SK-N-SH (cell line): ENCODE measurements around the gene ZNHIT2. TPM values are rescaled to one million over a fixed set of nuclear protein-coding genes. Genes with fewer than 3 reads are reported as not detected.

Source experiments
- CTCF ChIA-PET: fragments of 300-600, 350-600 bp; formaldehyde crosslinking; extraction: SDS; loops from one replicate; lab custom pipeline; 2021; lab: Yijun Ruan, JAX
- POLR2A ChIA-PET: fragments of 350-600 bp; sonication (Branson Sonifier 250); formaldehyde crosslinking; extraction: SDS; loops from one replicate; lab custom pipeline; 2020; ENCODE audit warnings: antibody characterized with exemption, inconsistent platforms; lab: Yijun Ruan, JAX
- DNase-seq: peaks from one replicate; pipeline ENCODE4 v3.0.0; 2012
- H2AFZ ChIP-seq: fragments of 200-600 bp; sonication (generic); 2 replicates; pipeline ENCODE4 v1.8.1; 2016; ENCODE audit warnings: antibody characterized with exemption, mild to moderate bottlenecking, low read depth
- H3F3A ChIP-seq: fragments of 200-600 bp; sonication (generic); replicated peaks from 2 replicates; pipeline ENCODE3; 2016; ENCODE audit warnings: antibody characterized with exemption, mild to moderate bottlenecking; ENCODE audit not compliant: insufficient read depth
- H3K27ac ChIP-seq, 2 experiments: fragments of 200-500 bp in 1 of 2; fragments of 200-600 bp in 1 of 2; sonication (Bioruptor generic) in 1 of 2; sonication (generic), shearing (Covaris generic) in 1 of 2; 2 replicates each; pipeline versions ENCODE4 v1.5.1 to v1.6.1; 2014 to 2016; ENCODE audit warnings: low read depth in 2 of 2, inconsistent platforms in 1 of 2, low read length in 1 of 2, mild to moderate bottlenecking in 1 of 2, mixed read lengths in 1 of 2
- H3K27me3 ChIP-seq: fragments of 200-600 bp; sonication (generic), shearing (Covaris generic); 2 replicates; pipeline ENCODE4 v1.6.1; 2016; ENCODE audit warnings: mixed run types; ENCODE audit not compliant: insufficient read depth
- H3K36me3 ChIP-seq, 2 experiments: fragments of 200-500 bp in 1 of 2; fragments of 200-600 bp in 1 of 2; sonication (Bioruptor generic) in 1 of 2; sonication (generic) in 1 of 2; replicated peaks in 1 of 2; 2 replicates each; pipeline versions ENCODE3 to v1.5.1; 2014 to 2016; ENCODE audit warnings: low read length in 1 of 2, mild to moderate bottlenecking in 1 of 2; ENCODE audit not compliant: insufficient read depth in 2 of 2, control insufficient read depth in 1 of 2
- H3K4me1 ChIP-seq, 2 experiments: fragments of 200-500 bp in 1 of 2; fragments of 200-600 bp in 1 of 2; sonication (Bioruptor generic) in 1 of 2; sonication (generic), shearing (Covaris generic) in 1 of 2; 2 replicates each; pipeline versions ENCODE4 v1.5.1 to v1.6.1; 2014 to 2016; ENCODE audit warnings: low read depth in 1 of 2, low read length in 1 of 2, mixed run types in 1 of 2; ENCODE audit not compliant: insufficient read depth in 2 of 2, control insufficient read depth in 1 of 2
- H3K4me2 ChIP-seq: fragments of 200-600 bp; sonication (generic), shearing (Covaris generic); 2 replicates; pipeline ENCODE4 v1.6.1; 2017; ENCODE audit warnings: mixed run types
- H3K4me3 ChIP-seq, 2 experiments: fragments of 200-500 bp in 1 of 2; fragments of 200-600 bp in 1 of 2; sonication (Bioruptor generic) in 1 of 2; sonication (generic), shearing (Covaris generic) in 1 of 2; 2 replicates each; pipeline versions ENCODE4 v1.5.1 to v1.8.1; 2014 to 2016; ENCODE audit warnings: low read depth in 2 of 2, inconsistent platforms in 1 of 2, low read length in 1 of 2, mild to moderate bottlenecking in 1 of 2, mixed read lengths in 1 of 2, moderate library complexity in 1 of 2
- H3K79me2 ChIP-seq: fragments of 200-600 bp; sonication (generic); 2 replicates; pipeline ENCODE4 v1.8.1; 2017; ENCODE audit warnings: mild to moderate bottlenecking; ENCODE audit not compliant: insufficient read depth
- H3K9ac ChIP-seq: fragments of 200-600 bp; sonication (generic); 2 replicates; pipeline ENCODE4 v1.6.1; 2017; ENCODE audit warnings: mixed run types
- H3K9me2 ChIP-seq: fragments of 200-600 bp; sonication (generic); 2 replicates; pipeline ENCODE4 v1.6.1; 2017; ENCODE audit warnings: mixed run types
- H3K9me3 ChIP-seq: fragments of 200-600 bp; sonication (generic); 2 replicates; pipeline ENCODE4 v1.6.1; 2017; ENCODE audit warnings: mixed run types, mild to moderate bottlenecking, moderate library complexity
- H4K20me1 ChIP-seq: fragments of 200-600 bp; sonication (generic); 2 replicates; pipeline ENCODE4 v1.6.1; 2017; ENCODE audit warnings: mild to moderate bottlenecking, mixed run types; ENCODE audit not compliant: insufficient read depth
- CHD2 ChIP-seq: fragments of 150-350 bp; IDR thresholded peaks from 2 replicates; pipeline ENCODE4 v1.6.1; 2018; ENCODE audit warnings: low read length; ENCODE audit not compliant: partially characterized antibody
- EP300 ChIP-seq, 2 experiments: IDR thresholded peaks; 2 replicates each; pipeline versions ENCODE4 v1.4.0 to v1.6.1; 2012; ENCODE audit warnings: borderline replicate concordance in 1 of 2, low read depth in 1 of 2, low read length in 1 of 2
- EZH2phosphoT487 ChIP-seq: fragments of 200-600 bp; sonication (generic); IDR thresholded peaks from 2 replicates; pipeline ENCODE4 v1.6.1; 2017; ENCODE audit warnings: low read depth, mixed run types, mild to moderate bottlenecking, antibody characterized with exemption, moderate library complexity, borderline replicate concordance
- FOSL2 ChIP-seq: IDR thresholded peaks from 2 replicates; pipeline ENCODE4 v1.4.0; 2012; ENCODE audit warnings: low read depth, mild to moderate bottlenecking, moderate library complexity, borderline replicate concordance
- FOXM1 ChIP-seq: IDR thresholded peaks from 2 replicates; pipeline ENCODE4 v1.4.0; 2012; ENCODE audit warnings: low read depth, mild to moderate bottlenecking
- GABPA ChIP-seq: IDR thresholded peaks from 2 replicates; pipeline ENCODE4 v1.4.0; 2012; ENCODE audit warnings: low read depth, mild to moderate bottlenecking
- IRF3 ChIP-seq: fragments of 150-350 bp; IDR thresholded peaks from 2 replicates; pipeline ENCODE4 v1.6.1; 2016; ENCODE audit warnings: mild to moderate bottlenecking, low read depth, low read length
- JUND ChIP-seq: IDR thresholded peaks from 2 replicates; pipeline ENCODE4 v1.4.0; 2012
- MAX ChIP-seq: IDR thresholded peaks from 2 replicates; pipeline ENCODE4 v1.4.0; 2012; ENCODE audit warnings: low read depth
- MEF2A ChIP-seq: IDR thresholded peaks from 2 replicates; pipeline ENCODE4 v1.4.0; 2012; ENCODE audit warnings: low read depth, borderline replicate concordance
- NFIC ChIP-seq: IDR thresholded peaks from 2 replicates; pipeline ENCODE4 v1.4.0; 2012; ENCODE audit warnings: borderline replicate concordance
- NRF1 ChIP-seq: IDR thresholded peaks from 2 replicates; pipeline ENCODE4 v1.6.1; 2012; ENCODE audit warnings: low read depth, mild to moderate bottlenecking, low read length
- POLR2AphosphoS5 ChIP-seq: IDR thresholded peaks from 2 replicates; pipeline ENCODE4 v1.6.1; 2012; ENCODE audit warnings: low read depth, low read length
- REST ChIP-seq: IDR thresholded peaks from 2 replicates; pipeline ENCODE4 v1.6.1; 2012; ENCODE audit warnings: mild to moderate bottlenecking, low read depth, low read length, moderate library complexity
- RFX5 ChIP-seq: IDR thresholded peaks from 2 replicates; pipeline ENCODE4 v1.6.1; 2012; ENCODE audit warnings: mild to moderate bottlenecking, improper control_type of control experiment, low read length
- RXRA ChIP-seq: IDR thresholded peaks from 2 replicates; pipeline ENCODE4 v1.4.0; 2012; ENCODE audit warnings: low read depth, mild to moderate bottlenecking, borderline replicate concordance
- SMC3 ChIP-seq: IDR thresholded peaks from 2 replicates; pipeline ENCODE4 v1.6.1; 2012; ENCODE audit warnings: low read depth, low read length, improper control_type of control experiment
- TAF1 ChIP-seq: IDR thresholded peaks from 2 replicates; pipeline ENCODE4 v1.6.1; 2012; ENCODE audit warnings: low read depth, mild to moderate bottlenecking, low read length, moderate library complexity, borderline replicate concordance
- TCF12 ChIP-seq: IDR thresholded peaks from 2 replicates; pipeline ENCODE4 v1.4.0; 2012
- TEAD4 ChIP-seq: IDR thresholded peaks from 2 replicates; pipeline ENCODE4 v1.4.0; 2012; ENCODE audit warnings: mild to moderate bottlenecking, borderline replicate concordance; ENCODE audit not compliant: insufficient read depth
- USF1 ChIP-seq: IDR thresholded peaks from 2 replicates; pipeline ENCODE4 v1.4.0; 2012; ENCODE audit warnings: low read depth, borderline replicate concordance
- USF2 ChIP-seq: fragments of 150-350 bp; IDR thresholded peaks from 2 replicates; pipeline ENCODE4 v1.6.1; 2017; ENCODE audit warnings: antibody characterized with exemption, low read length, low read depth, borderline replicate concordance
- YY1 ChIP-seq: IDR thresholded peaks from 2 replicates; pipeline ENCODE4 v1.4.0; 2012; ENCODE audit warnings: low read depth, mild to moderate bottlenecking
- ZBTB33 ChIP-seq: IDR thresholded peaks from 2 replicates; pipeline ENCODE4 v1.4.0; 2012; ENCODE audit warnings: low read depth, borderline replicate concordance
- WGBS: methylation state at CpG from one replicate; pipeline ENCODE4 v1.1.6; 2017; ENCODE audit warnings: low lambda C conversion rate; 5-methylcytosine and 5-hydroxymethylcytosine counted together
- polyA plus RNA-seq, 3 experiments: library from polyadenylated mRNA; depleted of rRNA; stranded (reverse); fragments of >200 nt; gene quantifications; 2 replicates each; pipeline ENCODE4 v1.2.3, GENCODE V29; 2012

Gene ZNHIT2
- polyA plus RNA-seq, 1 of the 3 experiments (the other 2 are of a cell fraction) = 5.6 TPM

GRCh38 chr11:65134240-65134951, 16.9 kb upstream of the ZNHIT2 start, which contains the start of gene SYVN1:
TSS of gene SYVN1 (minus strand) at chr11:65134519. CDS start at chr11:65133601, 918 bp downstream.
- Histone ChIP-seq H3K4me1 (peaks cover 0 to 28% of the 10 kb centered on the region in 2 experiments; a peak in 2 of 4 replicates), H3K36me3 (peaks cover 16 to 30% of the 10 kb centered on the region in 2 experiments), H3K4me2 (peak within 1 kb of the TSS; percentile 92), H2AFZ (peak within 1 kb of the TSS; percentile 53), H3K27me3 (no peaks in the 10 kb centered on the region), H3K9ac (peak within 1 kb of the TSS; percentile 95), H3K79me2 (peaks cover 28% of the 10 kb centered on the region; the same call in 1 of the 2 replicates), H3F3A (no peaks in the 10 kb centered on the region), H3K9me3 (no peaks in the 10 kb centered on the region), H3K27ac (peak within 1 kb of the TSS; percentile 95 to 99), H3K4me3 (peak within 1 kb of the TSS; percentile 88 to 96), H3K9me2 (no peaks in the 10 kb centered on the region), H4K20me1 (no peaks in the 10 kb centered on the region; the same call in 1 of the 2 replicates)
- WGBS = 1% methylated on average over 18 of the region's 60 CpGs
- peak; percentile 97 for DNase-seq
- ChIA-PET POLR2A (interaction anchor here (0.6 to 2.9 kb wide), 15 partner anchors 8 to 607 kb away, joined by 3 to 25 read pairs (median 4); partner anchors contain the start of genes CAPN1, FAU, MALAT1 and MRPL49), CTCF (interaction anchor here (0.6 to 4.2 kb wide), 12 partner anchors 13 to 486 kb away, joined by 3 to 27 read pairs (median 5); partner anchors contain the start of genes CAPN1, FAU, MRPL49 and POLA2)
- TF ChIP-seq USF1 (no peak), MAX (peak; percentile 43; the same call in 1 of the 2 replicates), TCF12 (0 out of 2 replicates have a peak, but pooled peaks have one; percentile 23), TEAD4 (no peak), FOXM1 (no peak), CHD2 (no peak), GABPA (peak; percentile 94), EP300 (IDR thresholded peaks at IDR 0.05; ENCODE audit: borderline replicate concordance in 1 of 2, low read depth in 1 of 2, low read length in 1 of 2) (0 out of 4 replicates have a peak, but pooled peaks of 1 of the 2 experiments have one; percentile 5), RFX5 (no peak), EZH2phosphoT487 (no peak), JUND (peak; percentile 27; the same call in 1 of the 2 replicates), REST (no peak), NFIC (no peak), RXRA (no peak), SMC3 (no peak), TAF1 (no peak), YY1 (no peak), FOSL2 (no peak), USF2 (no peak), ZBTB33 (no peak), MEF2A (no peak), NRF1 (no peak), IRF3 (no peak), POLR2AphosphoS5 (peak; percentile 81)
